ENCODE data around the gene LYRM4.

LYRM4 gene

DNA sequence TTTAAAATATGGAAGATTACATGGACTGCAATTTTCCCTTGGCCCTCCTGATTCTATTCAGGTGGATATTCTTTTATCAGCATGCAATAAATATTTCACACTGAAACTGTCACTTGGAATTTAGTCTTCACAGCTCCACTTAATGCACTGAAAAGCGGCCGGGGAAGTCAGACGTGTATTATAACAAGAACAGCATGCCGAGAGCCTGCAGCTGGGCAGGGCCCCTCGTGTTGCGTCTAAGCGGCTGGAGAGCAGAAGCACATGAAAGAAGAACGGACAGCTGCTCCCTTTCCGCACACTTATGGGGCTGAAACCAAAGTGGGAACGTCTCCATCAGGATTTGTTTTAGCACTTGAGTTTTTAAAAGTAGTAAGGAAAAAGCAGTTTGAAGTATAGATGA, 57.2 kb downstream of the LYRM4 start:
- DNase-seq, result no peak

DNA sequence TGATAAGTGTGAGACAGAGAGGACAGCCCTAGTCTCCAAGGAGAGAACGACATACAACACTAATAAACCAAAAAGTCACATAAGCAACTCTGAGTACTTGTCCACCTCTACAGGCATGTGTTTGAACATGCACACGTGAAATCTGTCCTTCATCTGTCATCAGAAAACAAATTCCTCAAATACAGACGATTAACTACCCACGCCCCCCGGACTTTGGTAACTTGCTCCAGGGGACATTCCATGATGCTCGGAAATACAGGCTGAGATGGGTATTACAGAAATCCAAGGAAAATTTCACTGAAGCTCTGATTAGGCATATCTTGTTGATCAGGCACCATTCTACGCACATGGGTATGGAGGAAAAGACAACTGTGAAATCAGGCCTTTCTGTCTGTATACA, 57.8 kb downstream of the LYRM4 start:
- DNase-seq, result no peak

DNA sequence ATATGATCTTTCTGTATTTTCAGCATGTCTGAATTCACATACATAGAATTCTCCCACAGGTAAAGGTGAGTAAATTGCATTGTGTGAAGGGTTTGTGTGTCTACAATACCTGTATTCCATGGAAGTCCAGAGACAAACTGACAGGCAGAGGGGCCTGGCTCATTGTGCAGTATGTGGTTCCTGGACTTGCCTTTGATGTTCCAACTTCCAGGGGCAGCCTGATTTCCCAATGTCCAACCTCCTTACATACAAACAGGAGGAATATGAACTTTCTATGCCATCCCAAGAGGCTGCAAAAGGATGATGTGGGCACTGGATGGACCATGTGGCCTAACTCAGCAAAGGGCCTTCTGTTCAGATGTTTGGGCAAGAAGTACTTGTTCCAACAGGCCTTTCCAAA, 58.5 kb downstream of the LYRM4 start:
- no peak for DNase-seq

DNA sequence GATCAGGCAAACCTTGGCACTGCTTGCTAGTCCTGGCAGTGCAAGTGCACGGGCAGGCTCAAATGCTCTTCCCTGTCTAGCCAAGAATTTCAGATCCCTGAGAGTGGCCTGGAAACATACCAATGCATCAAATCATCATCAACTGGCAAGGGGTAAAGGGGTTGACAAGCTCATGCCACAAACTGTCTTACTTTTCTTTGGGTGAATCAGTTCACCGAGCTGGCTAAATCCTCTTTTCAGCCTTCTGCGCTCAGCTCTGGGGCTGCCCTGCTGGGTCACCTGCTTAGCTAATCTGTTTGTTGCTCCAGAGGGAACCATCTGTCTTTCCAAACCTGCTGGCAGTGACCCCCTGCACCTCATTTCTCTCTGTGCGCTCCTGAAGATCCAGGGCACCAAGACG, 59.5 kb downstream of the LYRM4 start:
- DNase-seq, result no peak

DNA sequence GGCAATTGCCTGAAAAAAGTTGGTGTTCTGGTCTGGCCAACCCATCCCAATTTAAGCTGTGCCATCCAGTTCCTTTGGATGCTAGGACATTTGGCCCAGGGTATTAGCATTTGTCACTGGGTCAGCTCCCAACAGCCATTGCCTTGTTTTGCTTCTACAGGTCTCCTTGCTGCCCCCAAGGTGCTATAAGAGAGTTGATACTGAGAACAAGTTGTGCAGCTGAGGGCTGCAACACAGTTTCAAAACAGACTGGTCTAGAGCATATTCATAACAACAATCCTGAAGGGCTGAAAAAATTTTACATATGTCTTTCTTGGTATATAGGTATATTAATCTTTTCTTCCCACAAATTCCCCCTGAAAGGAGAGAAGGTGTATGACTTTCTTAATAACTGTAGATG, 61.0 kb downstream of the LYRM4 start:
- no peak for DNase-seq

DNA sequence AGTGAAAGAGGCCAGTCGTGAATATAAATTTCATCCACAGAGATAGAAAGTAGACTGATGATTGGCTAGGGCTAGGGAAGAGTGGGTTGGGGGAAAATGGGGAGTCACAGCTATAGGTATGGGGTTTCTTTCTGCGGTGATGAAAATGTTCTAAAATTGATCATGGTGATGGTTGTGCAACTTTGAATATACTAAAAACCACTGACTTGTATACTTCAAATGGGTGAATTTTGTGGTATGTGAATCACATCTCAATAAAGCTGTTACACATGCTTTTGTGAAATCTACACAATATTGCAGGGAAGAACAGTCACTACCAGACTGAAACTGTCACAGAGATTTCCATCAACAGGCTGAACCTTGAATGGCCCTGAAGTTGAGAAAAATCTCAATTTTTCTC, 61.5 kb downstream of the LYRM4 start:
- DNase-seq, result no peak

DNA sequence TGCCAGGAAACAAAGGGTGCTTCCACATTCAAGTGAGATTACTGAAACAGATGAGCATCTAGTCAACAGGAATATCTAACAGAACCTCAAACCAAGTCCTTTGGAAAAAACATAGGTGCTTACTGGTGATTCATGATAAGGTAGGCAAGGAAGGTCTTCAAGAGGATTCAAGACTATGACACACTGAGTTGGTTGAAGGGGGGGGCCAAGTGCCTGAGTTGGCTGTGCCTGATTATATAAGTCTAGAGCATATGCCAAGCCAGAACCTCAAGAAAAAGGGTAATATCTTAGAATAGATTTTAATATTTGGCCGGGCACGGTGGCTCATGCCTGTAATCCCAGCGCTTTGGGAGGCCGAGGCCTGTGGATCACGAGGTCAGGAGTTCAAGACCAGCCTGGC, 63.7 kb downstream of the LYRM4 start:
- DNase-seq, result no peak

DNA sequence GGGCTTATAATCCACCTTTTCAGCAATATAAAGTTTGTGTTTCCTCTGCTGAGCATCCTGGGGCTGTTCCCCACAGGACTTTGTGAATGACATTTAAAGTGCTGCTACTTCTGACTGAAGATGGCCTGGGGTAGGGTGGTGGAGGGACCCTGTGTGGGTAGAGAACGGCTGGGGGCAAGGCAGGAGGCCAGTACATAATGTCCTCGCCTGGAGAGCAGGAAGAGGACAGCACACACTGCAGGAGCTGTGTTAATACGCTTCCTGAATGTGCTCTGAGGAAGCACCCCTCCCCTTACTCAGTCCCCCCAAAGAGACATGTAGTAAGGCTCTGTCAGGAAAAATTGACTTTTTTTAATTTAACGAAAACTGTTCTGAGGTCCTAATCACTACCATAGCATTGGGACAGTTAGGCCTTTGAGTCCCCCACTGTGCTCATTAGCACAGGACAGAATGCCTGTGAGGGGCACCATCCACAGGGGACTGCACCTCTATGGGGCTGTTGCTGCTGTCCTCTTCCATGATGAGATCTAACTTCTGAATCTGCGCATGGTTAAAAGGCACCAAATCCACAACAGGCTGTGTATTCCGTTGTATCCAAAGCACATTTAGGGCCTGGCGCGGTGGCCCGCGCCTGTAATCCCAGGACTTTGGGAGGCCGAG, 68.5 kb downstream of the LYRM4 start:
- no peak for DNase-seq

DNA sequence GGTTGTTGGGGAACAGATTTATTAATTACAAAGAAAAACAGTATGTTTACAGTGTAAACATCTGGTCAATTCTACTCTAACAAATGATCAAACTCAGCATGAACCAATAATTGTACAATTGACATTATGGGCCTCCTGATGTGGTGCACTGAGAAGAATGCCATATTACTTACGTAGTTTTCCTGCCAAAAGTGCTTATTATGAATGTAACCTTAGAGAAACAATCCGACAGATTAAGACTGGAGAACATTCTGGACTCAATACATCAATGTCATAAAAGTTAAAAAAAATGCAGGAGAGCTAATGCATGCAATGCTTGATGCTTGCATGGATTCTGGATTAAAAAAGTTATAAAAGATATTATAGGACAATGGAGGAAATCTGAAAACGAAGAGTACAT, 69.0 kb downstream of the LYRM4 start:
- no peak for DNase-seq

DNA sequence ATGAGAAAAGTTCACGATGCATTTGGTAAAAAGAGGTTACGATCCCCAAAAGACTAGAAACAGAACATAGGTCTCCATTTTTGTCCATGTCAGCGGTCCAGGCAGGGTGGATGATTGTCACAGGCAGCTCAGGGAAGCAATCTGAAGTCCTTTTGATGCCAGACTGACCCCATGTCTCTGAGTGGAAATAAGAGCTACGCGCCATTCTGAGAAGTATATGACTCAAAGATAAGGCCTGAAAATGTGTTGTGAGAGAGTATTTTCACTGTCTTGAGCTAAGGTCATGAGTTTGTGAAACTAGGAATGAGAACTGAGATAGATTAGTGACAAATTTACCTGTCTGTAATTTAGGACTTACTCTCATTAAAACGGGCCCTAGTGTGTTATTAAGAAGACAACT, 69.5 kb downstream of the LYRM4 start:
- DNase-seq, result no peak

DNA sequence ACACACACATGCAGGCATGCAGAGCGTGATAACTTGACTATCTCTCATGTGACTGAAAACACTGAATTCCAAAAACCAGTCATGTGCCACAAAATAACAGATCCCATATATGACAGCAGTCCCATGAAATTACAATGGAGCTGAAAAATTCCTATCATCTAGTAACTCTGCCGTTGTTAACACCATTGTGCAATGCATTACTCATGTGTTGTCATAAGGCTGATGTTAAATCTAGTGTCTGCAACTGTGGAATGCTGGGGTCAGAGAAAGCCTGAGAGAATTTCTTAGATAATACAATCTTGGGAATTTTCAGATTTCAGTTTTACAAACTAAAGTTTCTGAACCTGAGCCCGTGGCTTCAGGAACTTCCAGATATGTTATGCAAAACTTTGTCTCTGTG, 70.2 kb downstream of the LYRM4 start:
- no peak for DNase-seq

DNA sequence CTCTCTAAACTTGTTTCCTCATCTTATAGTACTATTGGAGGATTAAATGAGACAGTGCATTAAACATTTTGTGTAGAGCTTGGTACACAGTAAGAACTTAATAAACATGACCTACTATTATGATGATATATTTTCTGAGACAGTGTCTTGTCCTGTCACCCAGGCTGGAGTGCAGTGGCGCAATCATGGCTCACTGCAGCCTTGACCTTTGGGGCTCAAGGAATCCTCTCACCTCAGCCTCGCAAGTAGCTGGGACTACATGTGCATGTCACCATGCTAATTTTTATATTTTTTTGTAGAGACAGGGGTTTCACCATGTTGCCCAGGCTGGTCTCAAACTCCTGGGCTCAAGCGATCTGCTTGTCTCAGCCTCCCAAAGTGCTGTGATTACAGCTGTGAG, 72.1 kb downstream of the LYRM4 start:
- no peak for DNase-seq

DNA sequence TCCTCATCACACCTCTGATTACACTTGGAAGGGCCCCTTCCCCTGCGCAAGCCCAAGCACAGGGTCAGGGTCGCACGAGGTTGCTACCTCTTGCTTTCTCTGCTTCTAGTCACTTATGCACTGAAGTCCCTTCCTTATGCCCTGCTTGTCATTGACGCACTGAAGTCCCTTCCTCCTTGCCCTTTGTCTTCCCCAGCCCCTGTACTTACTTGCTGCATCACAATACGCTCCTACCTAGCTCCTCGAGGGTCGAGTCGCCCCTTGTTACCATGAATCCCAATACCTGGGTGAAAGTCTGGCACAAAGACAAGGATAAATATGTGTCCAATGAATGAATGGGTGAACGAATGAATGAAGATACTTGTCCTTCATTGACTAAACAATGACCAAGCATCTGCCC, 75.9 kb downstream of the LYRM4 start:
- DNase-seq, result no peak

DNA sequence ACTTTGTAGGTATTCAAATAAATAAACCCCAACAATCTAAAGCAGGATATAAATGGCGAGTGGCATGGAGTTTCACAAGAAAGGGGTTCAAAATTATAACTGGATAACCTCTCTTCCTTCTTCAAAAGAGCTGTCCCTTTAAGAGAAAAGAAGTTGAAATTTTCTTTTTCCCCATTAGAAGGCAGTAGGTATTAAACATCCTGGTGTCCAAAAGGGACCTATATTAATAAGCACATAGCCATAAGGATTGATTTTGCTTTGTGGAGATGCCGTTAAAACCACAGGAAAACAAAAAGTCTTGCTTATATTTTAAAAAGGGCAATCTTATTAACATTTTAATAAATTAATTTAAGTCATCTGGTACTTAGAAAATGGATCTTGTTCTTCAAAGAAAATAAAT, 76.5 kb downstream of the LYRM4 start:
- DNase-seq, result no peak

DNA sequence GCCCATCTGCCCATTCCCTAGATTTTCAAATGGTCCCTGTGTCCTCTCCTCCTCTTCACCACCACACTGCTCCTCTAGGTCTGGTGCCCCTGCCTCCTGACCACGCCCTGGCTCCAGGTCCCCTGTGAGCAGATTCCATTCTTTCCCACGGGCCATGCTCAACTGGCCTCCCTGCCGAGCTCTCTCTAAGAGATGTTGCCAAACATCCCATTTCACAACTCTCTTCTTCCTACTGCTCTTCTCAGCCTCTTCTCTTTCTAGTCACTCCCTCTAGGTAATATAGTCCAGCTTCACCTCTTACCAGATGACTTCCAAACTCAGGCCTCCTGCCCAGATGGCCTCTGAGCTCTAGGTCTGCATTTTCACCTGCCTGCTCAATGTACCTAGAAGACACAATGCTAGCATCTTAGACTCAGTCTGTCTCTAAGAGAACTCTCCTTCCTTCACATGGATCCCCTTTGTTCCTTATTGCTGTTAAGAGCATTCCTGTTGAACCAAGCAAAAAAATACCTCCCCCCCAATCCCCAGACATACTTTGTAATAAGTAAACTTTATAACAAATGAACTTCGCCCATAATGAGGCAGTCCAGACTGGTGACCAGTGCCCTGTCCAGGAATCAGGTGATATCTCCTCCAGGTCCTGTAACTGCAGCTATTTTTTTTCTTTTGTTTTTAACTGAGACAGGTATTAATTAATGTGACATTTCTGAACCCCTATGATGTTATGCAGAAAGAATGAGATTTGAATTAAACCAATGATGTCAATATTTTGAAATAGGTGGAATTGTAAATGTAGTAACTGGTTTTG, 79.0 kb downstream of the LYRM4 start:
- no peak for DNase-seq

DNA sequence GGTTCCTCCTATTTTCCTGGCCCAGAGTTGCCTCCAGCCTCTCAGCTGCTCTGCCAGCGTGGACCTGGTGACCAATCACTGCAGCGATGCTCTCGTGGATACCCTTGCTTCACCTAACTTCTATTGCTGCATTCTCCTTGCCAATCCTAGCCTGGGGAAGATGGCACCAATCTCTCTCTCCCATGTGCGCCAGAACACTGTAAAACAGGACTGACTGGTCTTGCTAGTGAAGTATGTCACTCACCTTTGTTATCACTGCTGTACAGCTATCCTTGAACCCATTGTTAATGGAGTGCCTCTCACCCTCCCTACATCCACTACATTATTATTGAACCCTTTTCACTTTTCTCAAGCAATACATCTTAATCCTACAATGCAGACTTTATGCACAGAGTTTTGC, 80.1 kb downstream of the LYRM4 start:
- no peak for DNase-seq

DNA sequence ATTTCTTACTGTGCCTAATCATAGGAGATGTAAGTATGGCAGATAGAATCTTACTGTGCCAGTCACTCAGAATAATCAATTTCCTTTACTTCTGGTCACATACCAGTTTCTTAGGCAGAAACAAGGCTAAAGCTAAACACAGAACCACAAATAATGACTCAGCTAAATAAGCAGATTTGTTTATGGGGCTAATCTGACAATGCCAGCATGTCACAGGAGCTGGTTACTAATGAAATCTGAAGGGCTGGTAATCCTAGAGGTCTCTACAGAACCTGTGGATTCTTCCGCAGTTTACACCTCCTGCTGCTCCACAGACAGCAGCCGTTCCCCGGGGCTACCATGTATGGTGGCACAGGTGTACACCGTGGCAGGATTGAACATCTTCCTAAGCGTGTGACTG, 80.8 kb downstream of the LYRM4 start:
- no peak for DNase-seq

DNA sequence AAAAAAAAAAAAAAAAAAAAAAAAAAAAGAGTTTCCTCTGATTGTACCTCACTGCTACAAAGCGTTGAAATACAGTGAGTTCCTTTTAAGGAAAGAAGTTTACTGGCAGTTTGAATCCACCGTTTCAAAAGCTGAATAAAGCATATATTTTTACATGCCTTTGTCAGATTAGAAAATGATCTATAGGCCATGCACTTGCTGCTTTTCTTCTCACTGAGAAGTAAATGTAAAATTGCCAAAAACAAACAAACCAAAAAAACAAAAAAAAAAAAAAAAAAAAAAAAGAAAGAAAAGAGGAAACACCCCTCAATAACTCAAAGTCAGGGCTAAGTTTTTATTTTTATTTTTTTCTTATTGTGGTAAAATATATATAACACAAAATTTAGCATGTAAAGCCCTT, 81.9 kb downstream of the LYRM4 start:
- DNase-seq, result no peak

DNA sequence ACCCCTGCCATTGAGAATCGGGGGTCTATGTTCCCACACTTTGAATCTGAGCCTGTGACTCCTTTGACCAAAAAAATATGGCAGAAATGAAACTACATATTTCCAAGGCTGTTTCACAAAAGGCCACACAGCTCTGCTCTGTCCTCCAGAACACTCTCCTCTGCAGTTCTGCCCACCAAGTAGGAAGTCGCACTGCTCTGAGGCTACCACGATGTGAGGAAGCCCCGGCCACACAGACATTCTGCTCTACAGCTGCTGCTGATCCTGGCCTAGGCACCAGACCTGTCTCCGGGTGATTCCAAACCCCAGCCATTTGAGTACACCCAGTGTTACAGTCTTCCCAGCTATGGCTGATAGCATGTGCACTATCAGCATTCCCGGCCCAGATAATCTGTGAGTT, 85.1 kb downstream of the LYRM4 start:
- DNase-seq, result no peak

DNA sequence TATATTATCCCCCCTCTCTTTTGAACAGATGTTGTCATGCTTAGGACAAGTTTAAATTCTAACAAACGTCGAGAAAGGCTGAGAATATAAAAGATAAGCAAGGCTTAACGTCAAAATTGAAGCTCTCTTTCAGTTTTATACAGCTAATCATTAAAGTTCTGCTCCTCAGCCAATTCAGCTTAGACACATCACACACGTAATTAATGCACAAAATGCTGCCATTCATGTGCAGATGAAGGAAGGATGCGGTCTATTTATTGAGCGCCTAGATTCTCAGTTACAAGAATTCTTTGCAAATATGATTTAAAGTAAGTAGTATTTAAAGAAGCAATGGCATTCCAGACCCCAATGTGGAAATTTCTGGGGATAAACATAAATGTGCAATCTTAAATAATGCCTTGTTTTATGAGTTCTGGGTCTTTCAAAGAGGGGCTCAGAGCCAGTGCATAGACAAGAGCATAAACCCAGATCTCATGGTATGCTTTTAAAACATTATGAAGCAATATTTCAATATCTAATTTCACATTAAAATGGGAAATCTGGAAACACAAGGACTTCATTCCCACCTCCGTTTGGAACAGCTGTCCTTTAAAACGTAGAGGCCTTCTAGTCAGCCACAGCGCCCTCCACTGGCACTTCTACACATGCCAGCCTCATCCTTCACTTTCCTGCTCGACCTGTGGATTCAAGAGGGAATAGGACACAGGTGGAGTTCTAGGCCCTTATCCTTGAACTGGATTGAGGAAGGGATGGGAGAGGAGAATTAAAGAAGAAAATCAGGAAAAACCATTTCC, 85.8 kb downstream of the LYRM4 start:
- DNase-seq, result no peak

DNA sequence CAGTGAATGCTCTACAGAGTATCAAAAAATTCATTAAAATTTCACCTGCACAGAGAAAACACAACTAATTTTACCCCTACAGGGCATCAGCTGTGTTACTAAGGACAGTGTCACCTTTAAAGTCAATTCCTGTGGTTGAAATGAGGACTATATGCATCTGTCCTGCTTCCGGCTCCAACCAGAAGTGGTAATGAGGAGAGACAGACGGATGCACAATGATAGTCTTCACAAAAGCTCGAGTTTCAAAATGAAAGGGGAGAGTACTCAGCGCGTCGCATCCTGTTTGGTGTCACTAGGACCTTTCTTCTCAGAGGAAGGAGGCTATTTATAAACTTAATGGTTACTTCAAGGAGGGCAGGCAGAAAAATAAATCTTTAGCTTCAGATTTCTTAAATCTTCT, 86.5 kb downstream of the LYRM4 start:
- DNase-seq, result peak; percentile 61

DNA sequence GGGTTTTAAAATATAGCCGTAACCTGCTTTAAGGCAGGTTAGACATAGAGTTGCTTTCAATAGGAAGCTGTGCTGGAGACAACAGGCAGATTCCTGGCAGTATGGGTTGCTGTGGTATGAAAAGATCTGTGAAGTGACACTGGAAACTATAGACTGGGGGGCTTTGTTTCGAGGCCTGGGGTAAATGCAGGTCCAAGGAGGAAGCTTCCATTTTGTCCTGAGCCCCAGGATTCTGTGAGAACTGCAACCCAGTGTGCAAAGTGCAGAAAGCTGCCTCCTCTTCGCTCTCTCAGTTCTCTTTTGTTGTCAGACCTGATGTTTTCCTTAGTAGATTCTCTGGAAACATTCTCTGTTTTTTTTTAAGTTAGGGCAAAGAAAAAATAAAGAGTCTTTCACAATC, 86.9 kb downstream of the LYRM4 start:
- no peak for DNase-seq

DNA sequence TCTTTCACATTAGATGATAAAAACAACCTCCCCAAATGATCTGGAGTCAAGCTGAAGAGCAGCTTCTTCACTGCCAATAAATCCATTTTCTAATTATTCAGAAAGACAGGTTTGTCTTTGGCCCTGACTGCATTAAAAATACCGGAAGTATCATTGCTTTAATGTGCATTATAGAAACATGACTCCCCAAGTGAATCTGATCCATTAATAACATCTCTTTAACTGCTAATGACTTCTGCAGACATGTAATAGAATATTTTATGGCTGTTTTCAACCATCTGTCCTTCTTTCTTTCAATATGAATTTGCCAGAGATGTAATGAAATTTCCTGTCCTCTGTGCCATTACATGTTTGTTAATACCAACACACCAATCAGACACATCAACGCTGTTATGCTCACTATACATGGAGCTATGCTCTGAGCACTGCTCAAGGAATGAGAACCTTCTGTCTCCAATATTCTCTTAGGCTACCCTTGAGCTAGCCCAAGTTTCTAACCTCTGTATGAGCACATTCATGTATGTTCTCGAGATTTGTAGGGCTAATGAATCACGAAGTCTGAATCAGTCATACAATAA, 87.8 kb downstream of the LYRM4 start:
- no peak for DNase-seq

Data from KG1 (cell line).